22Rv1 (cell line): ENCODE data around the gene NKX6-2.

Experiments used
- H3K27ac ChIP-seq: fragments of 450-650 bp; 2 replicates; pipeline ENCODE4 v1.5.1; 2017
- ZFX ChIP-seq: fragments of 450-650 bp; IDR thresholded peaks from 2 replicates; pipeline ENCODE4 v1.6.1; 2017; ENCODE audit warnings: antibody characterized with exemption, borderline replicate concordance
- TF ChIP-seq, protein P1 (sequence below): fragments of 450-650 bp; IDR thresholded peaks from 2 replicates; pipeline ENCODE4 v1.5.1; 2017; ENCODE audit warnings: mild to moderate bottlenecking

The NKX6-2 gene

DNA sequence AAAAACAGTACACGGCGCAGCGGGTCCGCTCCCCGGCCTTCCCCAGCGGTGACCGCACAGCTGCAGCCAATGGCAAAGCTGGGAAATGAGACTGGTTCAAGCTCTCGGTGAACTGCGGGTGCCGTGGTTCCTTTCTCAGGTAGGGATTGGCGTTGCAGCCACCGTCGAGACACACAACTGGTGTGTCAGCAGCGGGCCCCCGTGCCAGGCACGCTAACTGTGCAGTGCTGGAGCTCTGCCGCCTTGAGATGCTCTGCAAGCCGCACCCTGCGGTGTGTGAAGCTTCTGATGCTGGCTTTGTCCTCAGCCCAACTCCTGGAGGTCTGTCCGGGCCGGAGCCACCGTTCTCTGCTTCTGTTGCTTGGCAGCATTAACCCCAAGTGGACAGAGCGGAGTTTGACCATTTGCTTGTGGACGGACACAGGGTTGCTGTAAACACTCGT lies 20.6 kb upstream of the NKX6-2 start:
- no peak overlapping the region for H3K27ac ChIP-seq
- TF ChIP-seq, protein P1, sequence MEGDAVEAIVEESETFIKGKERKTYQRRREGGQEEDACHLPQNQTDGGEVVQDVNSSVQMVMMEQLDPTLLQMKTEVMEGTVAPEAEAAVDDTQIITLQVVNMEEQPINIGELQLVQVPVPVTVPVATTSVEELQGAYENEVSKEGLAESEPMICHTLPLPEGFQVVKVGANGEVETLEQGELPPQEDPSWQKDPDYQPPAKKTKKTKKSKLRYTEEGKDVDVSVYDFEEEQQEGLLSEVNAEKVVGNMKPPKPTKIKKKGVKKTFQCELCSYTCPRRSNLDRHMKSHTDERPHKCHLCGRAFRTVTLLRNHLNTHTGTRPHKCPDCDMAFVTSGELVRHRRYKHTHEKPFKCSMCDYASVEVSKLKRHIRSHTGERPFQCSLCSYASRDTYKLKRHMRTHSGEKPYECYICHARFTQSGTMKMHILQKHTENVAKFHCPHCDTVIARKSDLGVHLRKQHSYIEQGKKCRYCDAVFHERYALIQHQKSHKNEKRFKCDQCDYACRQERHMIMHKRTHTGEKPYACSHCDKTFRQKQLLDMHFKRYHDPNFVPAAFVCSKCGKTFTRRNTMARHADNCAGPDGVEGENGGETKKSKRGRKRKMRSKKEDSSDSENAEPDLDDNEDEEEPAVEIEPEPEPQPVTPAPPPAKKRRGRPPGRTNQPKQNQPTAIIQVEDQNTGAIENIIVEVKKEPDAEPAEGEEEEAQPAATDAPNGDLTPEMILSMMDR, result no peak
- TF ChIP-seq ZFX, result no peak

DNA sequence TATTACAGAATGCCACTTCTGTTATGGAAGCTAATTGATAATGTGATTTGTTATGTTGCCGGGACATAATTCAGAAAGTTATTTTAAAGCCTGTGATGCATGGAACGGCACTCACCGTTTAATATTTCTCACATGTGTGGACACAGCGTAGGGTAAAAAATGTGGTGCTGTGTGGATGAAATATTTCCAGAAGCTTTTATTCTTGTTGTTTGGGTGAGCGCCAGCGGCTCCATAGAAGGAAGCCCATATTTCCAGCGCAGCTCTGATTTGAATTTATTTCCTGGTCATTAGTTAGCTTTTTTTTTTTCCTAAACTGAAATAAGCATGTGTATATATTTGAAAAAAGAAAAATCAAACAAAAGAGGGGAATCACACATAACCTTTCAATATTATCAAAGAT lies 20.2 kb upstream of the NKX6-2 start:
- no peak overlapping the region for H3K27ac ChIP-seq
- no peak for TF ChIP-seq ZFX

DNA sequence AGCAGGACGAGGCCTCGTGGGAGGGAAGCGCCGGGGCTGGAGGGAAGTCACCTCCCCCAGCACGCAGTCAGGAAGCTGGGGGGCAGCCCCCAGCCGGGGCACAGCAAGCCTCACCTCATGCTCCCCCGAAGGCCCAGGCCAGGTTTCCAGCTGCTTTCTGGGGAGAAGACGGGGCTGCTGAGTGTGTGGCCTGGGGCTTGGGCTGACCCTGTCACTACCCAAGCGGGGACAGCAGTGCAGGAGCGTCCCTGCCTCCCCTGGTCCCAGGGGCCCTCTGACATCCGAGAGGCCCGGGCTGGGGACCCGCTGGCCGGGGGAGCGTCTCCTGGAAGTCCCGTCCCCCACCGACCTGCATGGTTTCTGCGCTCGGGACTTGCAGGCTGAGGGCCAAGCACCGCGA lies 19.7 kb upstream of the NKX6-2 start:
- TF ChIP-seq, protein P1, result no peak
- TF ChIP-seq ZFX, result no peak
- no peak overlapping the region for H3K27ac ChIP-seq

DNA sequence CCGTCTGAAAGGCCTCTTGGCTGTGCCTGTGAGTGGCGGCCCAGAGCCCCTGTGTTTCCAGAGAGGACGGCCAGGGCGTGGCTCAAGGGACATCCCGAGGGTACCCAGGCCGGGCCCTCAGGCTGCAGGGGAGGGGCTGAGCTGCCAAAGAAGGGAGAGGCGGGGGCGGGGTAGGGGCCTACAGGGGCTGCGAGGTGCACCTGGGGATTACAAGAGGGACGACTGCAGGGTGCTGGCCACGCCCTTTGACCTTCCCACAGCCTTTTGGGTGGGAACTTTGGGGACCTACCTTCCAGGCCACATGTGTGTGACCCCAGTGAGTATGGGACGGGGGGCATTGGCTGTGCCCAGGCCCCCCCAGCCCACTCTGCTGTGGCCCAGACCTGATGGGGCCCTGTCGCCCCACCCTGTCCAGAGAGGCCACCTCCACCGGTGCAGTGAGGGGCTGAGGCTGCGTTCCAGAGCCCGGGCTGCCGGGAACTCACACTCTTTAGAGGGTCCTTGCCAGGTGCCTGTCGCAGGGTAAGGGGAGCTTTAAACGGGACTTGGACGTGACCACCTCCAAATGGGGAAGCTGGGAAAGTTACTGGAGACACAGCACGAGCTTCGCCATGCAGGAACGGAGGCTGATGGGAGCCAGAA lies 19.0 kb upstream of the NKX6-2 start:
- no peak overlapping the region for H3K27ac ChIP-seq
- TF ChIP-seq, protein P1, result no peak
- TF ChIP-seq ZFX, result no peak

DNA sequence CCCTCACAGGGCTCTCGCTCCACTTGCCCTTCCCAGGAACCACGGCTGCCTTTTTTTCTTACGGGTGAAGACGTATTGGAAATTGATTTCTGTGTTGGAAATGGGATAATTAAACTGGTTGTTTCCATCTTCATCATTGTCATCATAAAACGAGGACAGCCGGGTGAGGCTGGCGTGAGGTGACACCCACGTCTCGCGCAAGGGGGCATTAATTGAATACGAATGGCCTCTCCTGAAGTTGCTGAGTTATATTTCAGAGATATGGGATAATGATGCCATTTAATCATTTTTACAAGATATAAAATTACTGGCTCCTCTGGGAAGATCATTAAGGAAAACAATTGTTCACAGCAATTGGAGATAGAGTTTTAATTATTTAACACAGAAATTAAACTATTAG lies 18.3 kb upstream of the NKX6-2 start:
- H3K27ac ChIP-seq, result no peak overlapping the region
- TF ChIP-seq ZFX, result no peak
- TF ChIP-seq, protein P1, result no peak

DNA sequence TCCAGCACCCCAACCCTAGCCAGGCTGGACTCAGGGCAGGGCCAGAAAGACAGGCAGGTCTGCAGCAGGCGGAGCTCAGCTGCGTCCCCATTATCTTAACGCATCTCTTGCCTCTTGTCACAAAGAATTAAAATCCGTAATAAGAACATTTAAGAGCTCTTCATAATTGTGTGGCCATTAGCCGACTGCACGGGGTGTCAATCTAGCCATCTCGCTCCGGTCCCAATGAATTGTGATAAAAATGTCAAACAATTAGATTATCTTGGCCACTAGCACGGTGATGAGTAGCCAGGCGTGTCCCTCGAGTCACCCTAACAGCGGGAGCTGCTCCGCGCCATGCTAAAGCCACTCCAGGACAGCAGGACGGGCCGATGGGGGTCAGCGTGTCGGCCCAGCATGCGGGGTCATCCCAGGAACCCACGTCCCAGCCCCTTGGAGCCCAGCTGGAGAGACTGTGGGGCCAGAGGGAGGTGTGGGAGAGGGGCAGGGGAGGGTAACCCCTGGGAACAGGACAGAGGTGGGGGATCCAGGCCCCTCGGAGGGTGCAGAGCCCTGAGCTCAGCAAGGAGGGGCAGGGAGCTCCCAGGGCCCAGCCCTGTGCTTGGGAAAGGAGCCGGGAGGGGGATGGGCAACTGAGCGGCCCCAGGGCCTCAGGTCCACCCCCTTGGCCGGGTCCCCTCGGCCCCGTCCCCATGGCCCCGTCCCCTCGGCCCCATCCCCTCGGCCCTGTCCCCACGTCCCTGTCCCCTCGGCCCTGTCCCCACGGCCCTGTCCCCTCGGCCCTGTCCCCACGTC lies 17.7 kb upstream of the NKX6-2 start:
- no peak overlapping the region for H3K27ac ChIP-seq
- no peak for TF ChIP-seq ZFX
- TF ChIP-seq, protein P1, result no peak

DNA sequence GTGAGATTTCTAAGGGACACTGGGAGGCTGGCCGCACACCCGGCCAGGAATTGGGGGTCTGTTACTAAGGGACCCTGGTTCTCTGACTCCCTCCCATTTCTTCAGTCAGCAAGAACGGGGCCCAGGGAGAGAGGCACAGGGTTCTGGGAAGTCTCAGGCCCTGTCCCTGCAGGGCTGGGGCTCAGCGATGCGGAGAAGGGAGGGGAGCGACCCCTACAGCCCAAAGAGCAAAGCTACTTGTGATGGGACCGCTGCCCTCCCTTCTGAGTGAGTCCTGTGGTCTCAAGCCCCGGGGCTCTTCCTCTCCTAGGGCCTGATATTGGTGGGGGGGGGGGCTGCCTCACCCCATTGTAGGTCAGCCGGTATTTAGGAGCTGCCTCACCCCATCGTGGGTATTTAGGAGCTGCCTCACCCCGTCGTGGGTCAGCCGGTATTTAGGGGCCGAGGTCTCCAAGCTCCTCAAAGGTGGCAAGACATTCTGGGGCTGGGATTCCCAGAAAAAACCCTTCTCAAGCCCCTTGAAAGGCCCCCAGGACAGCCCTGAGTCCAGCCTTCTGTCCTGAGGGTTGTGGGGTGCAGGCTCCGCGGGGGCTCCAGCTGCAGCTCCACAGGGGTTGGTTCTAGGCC lies 16.9 kb upstream of the NKX6-2 start:
- no peak for TF ChIP-seq ZFX
- TF ChIP-seq, protein P1, result no peak
- H3K27ac ChIP-seq, result no peak overlapping the region
